DOHH2 (cell line): Measurements from ENCODE around the gene PLPP6.

Experiments
- H3F3A ChIP-seq: fragments of 200-600 bp; sonication (generic), shearing (Covaris generic); 2 replicates; pipeline ENCODE4 v1.6.0; 2016; ENCODE audit warnings: antibody characterized with exemption, mild to moderate bottlenecking; ENCODE audit not compliant: control insufficient read depth, insufficient read depth
- H3K27ac ChIP-seq: fragments of 200-600 bp; sonication (generic); 2 replicates; pipeline ENCODE4 v1.5.1; 2014; ENCODE audit warnings: low read depth, mild to moderate bottlenecking, low read length, moderate library complexity
- H3K27me3 ChIP-seq: fragments of 200-600 bp; sonication (generic); 2 replicates; pipeline ENCODE4 v1.6.1; 2014; ENCODE audit warnings: mild to moderate bottlenecking, low read length, mixed read lengths; ENCODE audit not compliant: control insufficient read depth
- H3K36me3 ChIP-seq: fragments of 200-600 bp; sonication (generic); 2 replicates; pipeline ENCODE4 v1.6.1; 2014; ENCODE audit warnings: mild to moderate bottlenecking, low read length, moderate library complexity, mixed read lengths; ENCODE audit not compliant: control insufficient read depth
- H3K4me1 ChIP-seq: fragments of 200-600 bp; sonication (generic); 2 replicates; pipeline ENCODE4 v1.6.1; 2014; ENCODE audit warnings: mild to moderate bottlenecking, low read length, mixed read lengths; ENCODE audit not compliant: control insufficient read depth
- H3K4me2 ChIP-seq: fragments of 200-600 bp; sonication (generic); 2 replicates; pipeline ENCODE4 v1.6.0; 2014; ENCODE audit warnings: mild to moderate bottlenecking, low read length, moderate library complexity
- H3K4me3 ChIP-seq: fragments of 200-600 bp; sonication (generic); 2 replicates; pipeline ENCODE4 v1.5.1; 2014; ENCODE audit warnings: mild to moderate bottlenecking, low read length, mixed read lengths
- H3K79me2 ChIP-seq: fragments of 200-600 bp; sonication (generic); 2 replicates; pipeline ENCODE4 v1.6.1; 2014; ENCODE audit warnings: mild to moderate bottlenecking, low read length, mixed read lengths; ENCODE audit not compliant: control insufficient read depth
- H3K9me2 ChIP-seq: fragments of 200-600 bp; sonication (generic); replicated peaks from 2 replicates; pipeline ENCODE4 v1.6.1; 2014; ENCODE audit warnings: mild to moderate bottlenecking, low read length, mixed read lengths; ENCODE audit not compliant: control insufficient read depth
- H3K9me3 ChIP-seq: fragments of 200-600 bp; sonication (generic); 2 replicates; pipeline ENCODE4 v1.6.1; 2014; ENCODE audit warnings: antibody characterized with exemption, low read length, mixed read lengths; ENCODE audit not compliant: control insufficient read depth, insufficient read depth
- H4K20me1 ChIP-seq: fragments of 200-600 bp; sonication (generic); 2 replicates; pipeline ENCODE4 v1.6.0; 2014; ENCODE audit warnings: low read depth, mild to moderate bottlenecking, antibody characterized with exemption, low read length, moderate library complexity; ENCODE audit not compliant: control insufficient read depth, insufficient read depth
- EZH2phosphoT487 ChIP-seq: fragments of 200-600 bp; sonication (generic); IDR thresholded peaks from 2 replicates; pipeline ENCODE4 v1.6.1; 2017; ENCODE audit warnings: borderline replicate concordance, mild to moderate bottlenecking, antibody characterized with exemption, low read length, moderate library complexity, mixed read lengths
- TF ChIP-seq, protein P1 (sequence below): fragments of 200-600 bp; sonication (generic); IDR thresholded peaks from one replicate; pipeline ENCODE4 v1.5.1; 2014; ENCODE audit warnings: antibody characterized with exemption, mild to moderate bottlenecking, low read depth, low read length; ENCODE audit not compliant: poor library complexity, severe bottlenecking

PLPP6 gene

DNA sequence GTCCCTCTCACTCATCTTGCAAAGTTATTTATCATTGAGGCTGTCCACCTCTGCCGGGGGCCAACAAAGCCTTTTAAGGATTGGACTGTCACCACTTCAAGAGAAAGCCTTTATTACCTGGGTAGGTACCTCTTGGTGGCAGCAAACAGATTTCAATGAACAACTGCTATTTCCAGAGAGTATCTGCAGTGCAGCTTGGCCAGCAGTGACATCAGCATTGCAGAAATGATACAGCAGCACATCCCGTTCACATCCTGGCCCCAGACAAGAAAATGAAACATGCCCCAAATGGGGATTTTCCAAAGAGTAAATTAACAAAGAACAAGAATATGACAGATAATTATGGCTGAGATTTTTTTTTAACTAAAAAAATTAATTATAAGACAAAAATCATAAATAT is 6.5 kb downstream of the PLPP6 start:
- H4K20me1 ChIP-seq, result no peaks in the 10 kb centered on the region
- H3F3A ChIP-seq, result peaks cover 8% of the 10 kb centered on the region; the same call in 1 of the 2 replicates
- no peaks in the 10 kb centered on the region for H3K9me3 ChIP-seq
- TF ChIP-seq, protein P1, sequence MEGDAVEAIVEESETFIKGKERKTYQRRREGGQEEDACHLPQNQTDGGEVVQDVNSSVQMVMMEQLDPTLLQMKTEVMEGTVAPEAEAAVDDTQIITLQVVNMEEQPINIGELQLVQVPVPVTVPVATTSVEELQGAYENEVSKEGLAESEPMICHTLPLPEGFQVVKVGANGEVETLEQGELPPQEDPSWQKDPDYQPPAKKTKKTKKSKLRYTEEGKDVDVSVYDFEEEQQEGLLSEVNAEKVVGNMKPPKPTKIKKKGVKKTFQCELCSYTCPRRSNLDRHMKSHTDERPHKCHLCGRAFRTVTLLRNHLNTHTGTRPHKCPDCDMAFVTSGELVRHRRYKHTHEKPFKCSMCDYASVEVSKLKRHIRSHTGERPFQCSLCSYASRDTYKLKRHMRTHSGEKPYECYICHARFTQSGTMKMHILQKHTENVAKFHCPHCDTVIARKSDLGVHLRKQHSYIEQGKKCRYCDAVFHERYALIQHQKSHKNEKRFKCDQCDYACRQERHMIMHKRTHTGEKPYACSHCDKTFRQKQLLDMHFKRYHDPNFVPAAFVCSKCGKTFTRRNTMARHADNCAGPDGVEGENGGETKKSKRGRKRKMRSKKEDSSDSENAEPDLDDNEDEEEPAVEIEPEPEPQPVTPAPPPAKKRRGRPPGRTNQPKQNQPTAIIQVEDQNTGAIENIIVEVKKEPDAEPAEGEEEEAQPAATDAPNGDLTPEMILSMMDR, result no peak
- no peak for TF ChIP-seq EZH2phosphoT487
- H3K36me3 ChIP-seq, result no peaks in the 10 kb centered on the region
- 0 out of 2 replicates have a peak, but pooled peaks cover 5% of the 10 kb centered on the region for H3K79me2 ChIP-seq
- no peak overlapping the region for H3K27ac ChIP-seq
- H3K4me3 ChIP-seq, result no peak overlapping the region
- H3K4me2 ChIP-seq, result no peak overlapping the region
- no peaks in the 10 kb centered on the region for H3K9me2 ChIP-seq
- peaks cover 43% of the 10 kb centered on the region for H3K4me1 ChIP-seq
- H3K27me3 ChIP-seq, result peaks cover 5% of the 10 kb centered on the region

DNA sequence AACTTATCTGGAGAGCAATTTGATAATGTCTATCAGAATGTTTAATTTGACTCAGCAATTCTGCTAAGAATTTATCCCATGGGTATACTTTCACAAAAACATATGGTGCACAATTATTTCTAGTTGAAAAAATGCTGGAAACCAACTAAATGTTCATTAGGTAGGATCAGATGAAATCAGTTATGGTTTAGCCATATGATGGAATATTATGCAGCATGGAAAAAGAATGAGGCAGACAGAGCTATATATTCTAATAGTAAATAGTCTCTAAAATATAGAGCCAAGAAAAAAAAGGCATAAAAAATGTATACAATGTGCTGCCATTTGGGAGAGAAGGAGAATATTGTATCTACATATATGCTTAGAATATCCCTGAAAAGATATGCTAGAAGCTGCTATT is 7.8 kb downstream of the PLPP6 start:
- H3K4me3 ChIP-seq, result no peak overlapping the region
- peaks cover 30% of the 10 kb centered on the region for H3K4me1 ChIP-seq
- no peak overlapping the region for H3K27ac ChIP-seq
- no peaks in the 10 kb centered on the region for H4K20me1 ChIP-seq
- H3K9me3 ChIP-seq, result no peaks in the 10 kb centered on the region
- no peak overlapping the region for H3K4me2 ChIP-seq
- 0 out of 2 replicates have a peak, but pooled peaks cover under 1% of the 10 kb centered on the region for H3K79me2 ChIP-seq
- H3K27me3 ChIP-seq, result peaks cover 5% of the 10 kb centered on the region
- H3K9me2 ChIP-seq, result no peaks in the 10 kb centered on the region
- TF ChIP-seq EZH2phosphoT487, result no peak
- TF ChIP-seq, protein P1, result no peak
- H3K36me3 ChIP-seq, result no peaks in the 10 kb centered on the region
- H3F3A ChIP-seq, result peaks cover 3% of the 10 kb centered on the region; the same call in 1 of the 2 replicates

DNA sequence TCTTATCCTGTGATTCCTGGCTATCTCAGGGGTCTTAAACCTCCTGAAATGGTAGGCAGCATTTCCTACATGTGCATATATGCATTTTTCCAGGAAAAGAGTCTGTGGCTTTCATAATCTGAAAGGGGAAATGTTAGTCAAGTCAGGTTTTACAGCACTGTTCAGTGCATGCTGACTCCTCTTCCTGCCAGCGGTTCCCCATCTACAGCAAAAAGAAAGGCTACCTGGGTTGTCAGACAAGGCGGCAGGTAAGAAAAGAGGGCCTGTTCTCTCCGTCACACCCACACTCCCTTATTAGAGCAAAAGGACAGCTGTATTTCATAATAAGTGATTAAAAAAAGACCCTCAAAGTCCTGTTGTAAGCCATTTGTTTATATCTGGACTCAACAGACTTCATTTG is 8.5 kb downstream of the PLPP6 start:
- H3K27me3 ChIP-seq, result peaks cover 5% of the 10 kb centered on the region
- H4K20me1 ChIP-seq, result no peaks in the 10 kb centered on the region
- H3F3A ChIP-seq, result no peaks in the 10 kb centered on the region
- H3K9me2 ChIP-seq, result no peaks in the 10 kb centered on the region
- no peaks in the 10 kb centered on the region for H3K9me3 ChIP-seq
- H3K79me2 ChIP-seq, result no peaks in the 10 kb centered on the region
- no peak overlapping the region for H3K27ac ChIP-seq
- H3K4me1 ChIP-seq, result peaks cover 23% of the 10 kb centered on the region
- H3K4me2 ChIP-seq, result no peak overlapping the region
- no peak overlapping the region for H3K4me3 ChIP-seq
- TF ChIP-seq, protein P1, result no peak
- TF ChIP-seq EZH2phosphoT487, result no peak
- H3K36me3 ChIP-seq, result no peaks in the 10 kb centered on the region

DNA sequence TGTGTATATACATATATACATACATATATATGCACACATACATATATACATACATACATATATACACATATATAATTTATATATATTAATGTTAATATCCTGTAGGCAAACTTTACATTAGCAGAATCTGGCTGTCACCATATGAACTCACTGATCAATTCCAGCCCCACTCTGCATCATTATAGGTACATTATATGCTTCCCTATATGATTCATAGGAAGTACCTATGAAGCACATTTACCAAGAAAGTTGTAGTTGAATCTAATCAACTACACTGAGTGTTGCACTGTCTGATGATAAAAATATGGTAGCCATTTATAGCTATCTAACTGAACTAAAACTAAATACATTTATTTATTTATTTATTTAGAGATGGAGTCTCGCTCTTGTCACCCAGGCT is 9.6 kb downstream of the PLPP6 start:
- H3F3A ChIP-seq, result no peaks in the 10 kb centered on the region
- no peak for TF ChIP-seq EZH2phosphoT487
- TF ChIP-seq, protein P1, result no peak
- no peaks in the 10 kb centered on the region for H3K9me2 ChIP-seq
- H3K27ac ChIP-seq, result no peak overlapping the region
- H3K79me2 ChIP-seq, result no peaks in the 10 kb centered on the region
- H3K36me3 ChIP-seq, result no peaks in the 10 kb centered on the region
- no peak overlapping the region for H3K4me2 ChIP-seq
- no peak overlapping the region for H3K4me3 ChIP-seq
- H3K9me3 ChIP-seq, result no peaks in the 10 kb centered on the region
- no peaks in the 10 kb centered on the region for H4K20me1 ChIP-seq
- H3K4me1 ChIP-seq, result peaks cover 11% of the 10 kb centered on the region
- H3K27me3 ChIP-seq, result peaks cover 5% of the 10 kb centered on the region
